Vagina (tissue), 2 donors: Measurements from ENCODE around the gene EFCAB11. TPM values are rescaled to one million over a fixed set of nuclear protein-coding genes. Genes with fewer than 3 reads are reported as not detected.

ENCODE experiments used
- DNase-seq, 2 donors: peaks; one replicate each; pipeline ENCODE4 v3.0.0-alpha.2; 2017; ENCODE audit errors: extremely low spot score in 2 of 2
- H3K27ac ChIP-seq: fragments of 200-600 bp; sonication (generic); one replicate; pipeline ENCODE4 v1.5.1; 2019
- H3K27me3 ChIP-seq: fragments of 200-600 bp; sonication (generic); one replicate; pipeline ENCODE4 v1.5.1; 2019
- H3K36me3 ChIP-seq, 2 donors: fragments of 200-600 bp; sonication (generic); one replicate each; pipeline ENCODE4 v1.5.1; 2017 to 2019
- H3K4me1 ChIP-seq: fragments of 200-600 bp; sonication (generic); one replicate; pipeline ENCODE4 v1.5.1; 2019
- H3K4me3 ChIP-seq, 2 donors: fragments of 200-600 bp; sonication (generic); 1 replicate in 1 of 2; 2 replicates in 1 of 2; pipeline ENCODE4 v1.5.1; 2016 to 2019
- H3K9me3 ChIP-seq: fragments of 200-600 bp; sonication (generic); one replicate; pipeline ENCODE4 v1.5.1; 2019
- CTCF ChIP-seq, 3 experiments: fragments of 450-650 bp in 2 of 3; fragments of 200-600 bp in 1 of 3; sonication (generic) in 1 of 3; IDR thresholded peaks; one replicate each; pipeline ENCODE4 v1.5.1; 2017 to 2019; ENCODE audit warnings: antibody characterized with exemption in 3 of 3, mild to moderate bottlenecking in 2 of 3, moderate library complexity in 2 of 3
- POLR2A ChIP-seq, 2 donors: fragments of 450-650 bp; IDR thresholded peaks; one replicate each; pipeline ENCODE4 v1.6.1; 2017; ENCODE audit warnings: antibody characterized with exemption in 2 of 2, mild to moderate bottlenecking in 2 of 2, moderate library complexity in 2 of 2
- POLR2AphosphoS5 ChIP-seq, 2 donors: sonication (generic); formaldehyde crosslinking; IDR thresholded peaks; one replicate each; pipeline ENCODE4 v1.9.0; 2017; ENCODE audit warnings: antibody characterized with exemption in 2 of 2, mild to moderate bottlenecking in 2 of 2, low read depth in 1 of 2; ENCODE audit not compliant: insufficient read depth in 1 of 2
- intact Hi-C: fragments of 100-400 bp; cut with DNase I; formaldehyde crosslinking; loops from one replicate; pipeline ENCODE4 v1.15.1; 2023
- total RNA-seq: library from RNA; depleted of rRNA; stranded (reverse); fragments of >200 nt; gene quantifications from one replicate; pipeline ENCODE4 v1.2.3, GENCODE V29; 2016

Gene EFCAB11
- total RNA-seq, 1 donor from 2014 or later, result 9.6 TPM

- H3K36me3 ChIP-seq, result no peaks in the 10 kb centered on the region
- H3K4me3 ChIP-seq, result no peak overlapping the region
- H3K4me1 ChIP-seq, result no peaks in the 10 kb centered on the region
- no peaks in the 10 kb centered on the region for H3K27me3 ChIP-seq
- TF ChIP-seq POLR2A (IDR thresholded peaks at IDR 0.05), result no peak
- no peak for TF ChIP-seq CTCF (IDR thresholded peaks at IDR 0.05)
- TF ChIP-seq POLR2AphosphoS5 (IDR thresholded peaks at IDR 0.05; ENCODE audit: insufficient read depth in 1 of 2, low read depth in 1 of 2), result no peak
- intact Hi-C loops, result no loop called here
- H3K9me3 ChIP-seq, result no peaks in the 10 kb centered on the region
- DNase-seq, result no peak
- H3K27ac ChIP-seq, result no peak overlapping the region
Observed at GRCh38 chr14:89767131-89767530, 187.4 kb downstream of the EFCAB11 start.

- no peaks in the 10 kb centered on the region for H3K27me3 ChIP-seq
- H3K9me3 ChIP-seq, result no peaks in the 10 kb centered on the region
- intact Hi-C loops, result no loop called here
- DNase-seq, result no peak
- no peak overlapping the region for H3K27ac ChIP-seq
- no peak for TF ChIP-seq CTCF (IDR thresholded peaks at IDR 0.05)
- TF ChIP-seq POLR2A (IDR thresholded peaks at IDR 0.05), result no peak
- TF ChIP-seq POLR2AphosphoS5 (IDR thresholded peaks at IDR 0.05; ENCODE audit: insufficient read depth in 1 of 2, low read depth in 1 of 2), result no peak
- H3K36me3 ChIP-seq, result no peaks in the 10 kb centered on the region
- H3K4me3 ChIP-seq, result no peak overlapping the region
- no peaks in the 10 kb centered on the region for H3K4me1 ChIP-seq
Observed at GRCh38 chr14:89765346-89765745, 189.2 kb downstream of the EFCAB11 start.

GRCh38 chr14:89760086-89760485 is 194.4 kb downstream of the EFCAB11 start:
- H3K27me3 ChIP-seq, result no peaks in the 10 kb centered on the region
- no peak for TF ChIP-seq POLR2AphosphoS5 (IDR thresholded peaks at IDR 0.05; ENCODE audit: insufficient read depth in 1 of 2, low read depth in 1 of 2)
- no peak for TF ChIP-seq CTCF (IDR thresholded peaks at IDR 0.05)
- TF ChIP-seq POLR2A (IDR thresholded peaks at IDR 0.05), result no peak
- H3K4me3 ChIP-seq, result no peak overlapping the region
- H3K9me3 ChIP-seq, result no peaks in the 10 kb centered on the region
- intact Hi-C loops, result no loop called here
- H3K36me3 ChIP-seq, result no peaks in the 10 kb centered on the region
- DNase-seq, result no peak
- no peak overlapping the region for H3K27ac ChIP-seq
- H3K4me1 ChIP-seq, result no peaks in the 10 kb centered on the region

- Histone ChIP-seq H3K9me3 (no peaks in the 10 kb centered on the region), H3K4me3 (no peak overlapping the region), H3K36me3 (no peaks in the 10 kb centered on the region), H3K4me1 (no peaks in the 10 kb centered on the region), H3K27ac (no peak overlapping the region), H3K27me3 (no peaks in the 10 kb centered on the region)
- intact Hi-C loops, result no loop called here
- no peak for DNase-seq
- no peak for TF ChIP-seq POLR2AphosphoS5 (IDR thresholded peaks at IDR 0.05; ENCODE audit: insufficient read depth in 1 of 2, low read depth in 1 of 2)
- TF ChIP-seq CTCF (IDR thresholded peaks at IDR 0.05), result no peak
- TF ChIP-seq POLR2A (IDR thresholded peaks at IDR 0.05), result no peak
Observed at GRCh38 chr14:89757313-89757939, 197.1 kb downstream of the EFCAB11 start.

- TF ChIP-seq CTCF (IDR thresholded peaks at IDR 0.05), result no peak
- peak in 1 of 2 donors; percentile 16 for TF ChIP-seq POLR2AphosphoS5 (IDR thresholded peaks at IDR 0.05; ENCODE audit: insufficient read depth in 1 of 2, low read depth in 1 of 2)
- Histone ChIP-seq H3K9me3 (no peaks in the 10 kb centered on the region), H3K4me3 (no peak overlapping the region), H3K27ac (no peak overlapping the region), H3K4me1 (no peaks in the 10 kb centered on the region), H3K36me3 (no peaks in the 10 kb centered on the region), H3K27me3 (no peaks in the 10 kb centered on the region)
- intact Hi-C loops, result no loop called here
- DNase-seq, result no peak
Observed at GRCh38 chr14:89755816-89756215, 198.7 kb downstream of the EFCAB11 start.
